H1 (cell line): ENCODE results near the gene SDSL. TPM values are rescaled to one million over a fixed set of nuclear protein-coding genes. Genes with fewer than 3 reads are reported as not detected.

ENCODE experiments used
- CTCF ChIA-PET: fragments of 300-600 bp; sonication (Branson Sonifier 250); formaldehyde crosslinking; loops from one replicate; lab custom pipeline; 2021; ENCODE audit not compliant: partially characterized antibody; lab: Charles Lee
- POLR2A ChIA-PET: fragments of 300-600 bp; sonication (Branson Sonifier 250); formaldehyde crosslinking; loops from one replicate; lab custom pipeline; 2021; ENCODE audit warnings: inconsistent platforms; ENCODE audit not compliant: partially characterized antibody; lab: Charles Lee
- DNase-seq, 2 experiments: peaks; one replicate each; pipeline versions ENCODE4 v3.0.0 to v3.0.0-alpha.2; 2010 to 2022; ENCODE audit warnings: low spot score in 2 of 2, low read depth in 1 of 2, mixed read lengths in 1 of 2
- FAIRE-seq: peaks from 2 replicates; lab custom pipeline; 2011; peaks lifted over from hg19 to GRCh38; lab: Jason Lieb, UNC
- H2AFZ ChIP-seq: 2 replicates; pipeline ENCODE4 v1.8.1; 2012; ENCODE audit warnings: low read length, inconsistent platforms
- H2AK5ac ChIP-seq: 2 replicates; pipeline ENCODE4 v1.6.1; 2013; ENCODE audit warnings: low read depth, low read length
- H2BK120ac ChIP-seq: replicated peaks from 2 replicates; pipeline ENCODE3; 2013; ENCODE audit warnings: low read depth, low read length, inconsistent platforms
- H2BK12ac ChIP-seq: 2 replicates; pipeline ENCODE4 v1.6.1; 2013; ENCODE audit warnings: low read depth, low read length
- H2BK15ac ChIP-seq: 2 replicates; pipeline ENCODE4 v1.6.1; 2013; ENCODE audit warnings: low read length
- H2BK20ac ChIP-seq: 2 replicates; pipeline ENCODE4 v1.6.1; 2013; ENCODE audit warnings: low read length
- H2BK5ac ChIP-seq: 2 replicates; pipeline ENCODE4 v1.6.1; 2013; ENCODE audit warnings: low read depth, low read length
- H3K14ac ChIP-seq: 2 replicates; pipeline ENCODE4 v1.6.1; 2013; ENCODE audit warnings: inconsistent platforms; ENCODE audit not compliant: insufficient read length
- H3K18ac ChIP-seq: 2 replicates; pipeline ENCODE4 v1.6.1; 2013; ENCODE audit warnings: low read length; ENCODE audit errors: extremely low read depth
- H3K23ac ChIP-seq: 2 replicates; pipeline ENCODE4 v1.6.1; 2013; ENCODE audit warnings: inconsistent platforms; ENCODE audit not compliant: insufficient read length
- H3K23me2 ChIP-seq: 2 replicates; pipeline ENCODE4 v1.6.1; 2013; ENCODE audit warnings: low read depth, low read length
- H3K27ac ChIP-seq: 2 replicates; pipeline ENCODE4 v1.6.1; 2011; ENCODE audit warnings: low read depth, low read length, inconsistent platforms
- H3K27me3 ChIP-seq, 4 experiments: replicated peaks in 1 of 4; 1 replicate in 1 of 4; 2 replicates in 3 of 4; pipeline versions ENCODE4 v1.6.1 to v1.8.1; 2011 to 2013; ENCODE audit warnings: low read length in 3 of 4, mild to moderate bottlenecking in 3 of 4, inconsistent platforms in 2 of 4, mixed read lengths in 2 of 4, moderate library complexity in 1 of 4; ENCODE audit not compliant: control insufficient read depth in 3 of 4, insufficient read depth in 3 of 4; ENCODE audit errors: extremely low read depth in 1 of 4
- H3K36me3 ChIP-seq, 4 experiments: 2 replicates each; pipeline versions ENCODE4 v1.6.1 to v1.8.1; 2011 to 2013; ENCODE audit warnings: mild to moderate bottlenecking in 4 of 4, low read length in 3 of 4, moderate library complexity in 2 of 4, control low read depth in 1 of 4, inconsistent platforms in 1 of 4; ENCODE audit not compliant: insufficient read depth in 4 of 4, control insufficient read depth in 2 of 4
- H3K4ac ChIP-seq: replicated peaks from 2 replicates; pipeline ENCODE3; 2013; ENCODE audit warnings: low read length, low read depth, mixed read lengths, inconsistent platforms; ENCODE audit not compliant: insufficient read length
- H3K4me1 ChIP-seq, 4 experiments: replicated peaks in 1 of 4; 1 replicate in 1 of 4; 2 replicates in 3 of 4; pipeline versions ENCODE4 v1.6.1 to v1.8.1; 2011 to 2013; ENCODE audit warnings: low read length in 3 of 4, inconsistent platforms in 2 of 4, mixed read lengths in 1 of 4; ENCODE audit not compliant: insufficient read depth in 4 of 4, control insufficient read depth in 3 of 4
- H3K4me2 ChIP-seq, 2 experiments: 2 replicates each; pipeline versions ENCODE4 v1.6.1 to v1.8.1; 2011 to 2013; ENCODE audit warnings: low read depth in 2 of 2, low read length in 2 of 2, control low read depth in 1 of 2, inconsistent platforms in 1 of 2, mild to moderate bottlenecking in 1 of 2; ENCODE audit not compliant: insufficient read depth in 1 of 2
- H3K4me3 ChIP-seq, 4 experiments: fragments of 200-600, 300-600 bp in 1 of 4; sonication (generic), shearing (Covaris generic), sonication (Bioruptor Twin) in 1 of 4; 2 replicates each; pipeline versions ENCODE4 v1.5.1 to v1.8.1; 2011 to 2016; ENCODE audit warnings: low read length in 4 of 4, low read depth in 3 of 4, control low read depth in 2 of 4, inconsistent platforms in 2 of 4, mild to moderate bottlenecking in 2 of 4, mixed read lengths in 1 of 4, moderate library complexity in 1 of 4; ENCODE audit not compliant: insufficient read depth in 2 of 4; ENCODE audit errors: extremely low read depth in 1 of 4
- H3K56ac ChIP-seq: replicated peaks from 2 replicates; pipeline ENCODE3; 2013; ENCODE audit warnings: low read depth, mild to moderate bottlenecking, mixed read lengths, low read length, inconsistent platforms; ENCODE audit not compliant: insufficient read length
- H3K79me1 ChIP-seq: 2 replicates; pipeline ENCODE4 v1.6.1; 2013; ENCODE audit warnings: low read depth, low read length, control low read depth
- H3K79me2 ChIP-seq, 2 experiments: 2 replicates each; pipeline versions ENCODE4 v1.6.1 to v1.8.1; 2012 to 2013; ENCODE audit warnings: low read length in 2 of 2, mild to moderate bottlenecking in 2 of 2, inconsistent platforms in 1 of 2; ENCODE audit not compliant: insufficient read depth in 2 of 2, control insufficient read depth in 1 of 2
- H3K9ac ChIP-seq, 4 experiments: replicated peaks in 1 of 4; 1 replicate in 1 of 4; 2 replicates in 3 of 4; pipeline versions ENCODE4 v1.6.1 to v1.8.1; 2011 to 2013; ENCODE audit warnings: low read depth in 3 of 4, low read length in 3 of 4, control low read depth in 2 of 4, mild to moderate bottlenecking in 2 of 4, moderate library complexity in 2 of 4, inconsistent platforms in 1 of 4; ENCODE audit errors: extremely low read depth in 1 of 4
- H3K9me3 ChIP-seq, 2 experiments: 2 replicates each; pipeline versions ENCODE4 v1.6.1 to v1.8.1; 2012 to 2013; ENCODE audit warnings: mild to moderate bottlenecking in 2 of 2, moderate library complexity in 2 of 2, control low read depth in 1 of 2, inconsistent platforms in 1 of 2, low read depth in 1 of 2, low read length in 1 of 2, mixed read lengths in 1 of 2; ENCODE audit not compliant: insufficient read depth in 2 of 2
- H4K20me1 ChIP-seq, 2 experiments: replicated peaks in 1 of 2; 2 replicates each; pipeline versions ENCODE3 to v1.8.1; 2011 to 2013; ENCODE audit warnings: inconsistent platforms in 2 of 2, low read length in 2 of 2, mild to moderate bottlenecking in 1 of 2; ENCODE audit not compliant: insufficient read depth in 2 of 2, control insufficient read depth in 1 of 2
- H4K5ac ChIP-seq: 2 replicates; pipeline ENCODE4 v1.6.1; 2013; ENCODE audit warnings: low read length, low read depth, mixed read lengths, inconsistent platforms; ENCODE audit not compliant: insufficient read length
- H4K8ac ChIP-seq: 2 replicates; pipeline ENCODE4 v1.8.0; 2013; ENCODE audit warnings: mild to moderate bottlenecking, moderate library complexity, low read length, inconsistent platforms; ENCODE audit not compliant: insufficient read depth; ENCODE audit errors: extremely low read depth
- H4K91ac ChIP-seq: replicated peaks from 2 replicates; pipeline ENCODE3; 2013; ENCODE audit warnings: low read length, mixed read lengths, inconsistent platforms; ENCODE audit not compliant: insufficient read length
- HDAC6 ChIP-seq: IDR thresholded peaks from one replicate; pipeline ENCODE4 v1.7.1; 2012; ENCODE audit warnings: low read depth, mild to moderate bottlenecking, inconsistent platforms, low read length, moderate library complexity
- JUN ChIP-seq: IDR thresholded peaks from 2 replicates; pipeline ENCODE4 v1.6.1; 2011; ENCODE audit warnings: low read depth, mild to moderate bottlenecking, improper control_type of control experiment, low read length
- KDM1A ChIP-seq: fragments of 200-600, 300-600 bp; sonication (generic); IDR thresholded peaks from 2 replicates; pipeline ENCODE4 v1.7.1; 2016; ENCODE audit warnings: mild to moderate bottlenecking, low read length, borderline replicate concordance
- NANOG ChIP-seq: IDR thresholded peaks from 2 replicates; pipeline ENCODE4 v1.6.1; 2011; ENCODE audit warnings: low read length, low read depth, mild to moderate bottlenecking, inconsistent platforms; ENCODE audit not compliant: insufficient read depth, poor library complexity, severe bottlenecking
- NRF1 ChIP-seq: IDR thresholded peaks from 2 replicates; pipeline ENCODE4 v1.6.1; 2011; ENCODE audit warnings: mild to moderate bottlenecking, low read depth, low read length, improper control_type of control experiment
- RAD21 ChIP-seq, 2 experiments: IDR thresholded peaks in 1 of 2; conservative IDR thresholded peaks in 1 of 2; 2 replicates each; pipeline ENCODE4 v1.6.1; 2011; ENCODE audit warnings: low read depth in 2 of 2, low read length in 2 of 2, improper control_type of control experiment in 1 of 2, inconsistent platforms in 1 of 2, mild to moderate bottlenecking in 1 of 2, moderate library complexity in 1 of 2
- RFX5 ChIP-seq: IDR thresholded peaks from 2 replicates; pipeline ENCODE4 v1.6.1; 2011; ENCODE audit warnings: low read depth, low read length, improper control_type of control experiment, borderline replicate concordance
- RNF2 ChIP-seq: fragments of 200-900, 300-1000 bp; sonication (generic); IDR thresholded peaks from 2 replicates; pipeline ENCODE4 v1.7.1; 2016; ENCODE audit warnings: borderline replicate concordance, low read depth, mild to moderate bottlenecking, antibody characterized with exemption, low read length; ENCODE audit not compliant: poor library complexity, severe bottlenecking; ENCODE audit errors: missing control alignments
- SAP30 ChIP-seq: fragments of 300-600 bp; sonication (generic); IDR thresholded peaks from 2 replicates; pipeline ENCODE4 v1.7.1; 2012; ENCODE audit warnings: low read length, moderate library complexity, mild to moderate bottlenecking, inconsistent platforms; ENCODE audit not compliant: insufficient read depth, insufficient replicate concordance
- WGBS, 2 experiments: shearing (Covaris generic) in 1 of 2; methylation state at CpG; one replicate each; pipeline versions ENCODE4 v1.1.6 to v1.1.7; 2013 to 2015; ENCODE audit warnings: low lambda C conversion rate in 2 of 2, mixed read lengths in 2 of 2, inconsistent platforms in 1 of 2, low coverage in 1 of 2, missing lambda C conversion rate in 1 of 2; ENCODE audit not compliant: insufficient replicate concordance in 2 of 2, insufficient coverage in 1 of 2, insufficient read length in 1 of 2; ENCODE audit errors: extremely low coverage in 1 of 2, missing lambda C conversion rate in 1 of 2; 5-methylcytosine and 5-hydroxymethylcytosine counted together
- polyA plus RNA-seq, 7 experiments: library from polyadenylated mRNA; depleted of rRNA in 3 of 7; stranded (reverse) in 5 of 7; unstranded in 2 of 7; fragments of >200 nt in 5 of 7; fragments of 200-250 nt in 2 of 7; gene quantifications; 1 replicate in 5 of 7; 2 replicates in 1 of 7; 4 replicates in 1 of 7; pipeline versions ENCODE4 v1.2.1 to v1.2.3, GENCODE V29; 2011 to 2013; ENCODE audit warnings: missing spikeins in 2 of 7, mixed read lengths in 2 of 7
- total RNA-seq: library from RNA; stranded (reverse); fragmentation: NEBNext Ultra II Directional; extraction: Animal tissue kit (Norgen Biotek cat#: 25700); gene quantifications from 2 replicates; pipeline ENCODE4 v1.2.1, GENCODE V29; 2021
- TF ChIP-seq, protein P1 (sequence below): IDR thresholded peaks from 2 replicates; pipeline ENCODE4 v1.6.1; 2012; ENCODE audit warnings: inconsistent platforms
- TF ChIP-seq, protein P2 (sequence below): IDR thresholded peaks from 2 replicates; pipeline ENCODE4 v1.6.1; 2012; ENCODE audit warnings: inconsistent platforms

SDSL gene
- total and polyA plus RNA-seq, 2 of the 8 experiments (the other 6 are each of a cell fraction or from before 2014, with no cell fraction given): 0.69 to 1.3 TPM

GRCh38 chr12:113408756-113409298 is 13.4 kb upstream of the SDSL start:
- CTCF ChIA-PET: interaction anchor here (0.6 to 8.8 kb wide), 3 partner anchors 16 to 214 kb away, joined by 3 to 53 read pairs (median 6); no protein-coding TSS in a partner anchor
- TF ChIP-seq, protein P1, sequence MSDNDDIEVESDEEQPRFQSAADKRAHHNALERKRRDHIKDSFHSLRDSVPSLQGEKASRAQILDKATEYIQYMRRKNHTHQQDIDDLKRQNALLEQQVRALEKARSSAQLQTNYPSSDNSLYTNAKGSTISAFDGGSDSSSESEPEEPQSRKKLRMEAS: no peak
- no peak for TF ChIP-seq NRF1
- TF ChIP-seq RAD21 (IDR thresholded peaks at IDR 0.05 in 1 of 2, conservative IDR thresholded peaks at IDR 0.05 in 1 of 2; ENCODE audit: low read depth in 2 of 2, low read length in 2 of 2): no peak
- TF ChIP-seq SAP30: no peak
- TF ChIP-seq, protein P2, sequence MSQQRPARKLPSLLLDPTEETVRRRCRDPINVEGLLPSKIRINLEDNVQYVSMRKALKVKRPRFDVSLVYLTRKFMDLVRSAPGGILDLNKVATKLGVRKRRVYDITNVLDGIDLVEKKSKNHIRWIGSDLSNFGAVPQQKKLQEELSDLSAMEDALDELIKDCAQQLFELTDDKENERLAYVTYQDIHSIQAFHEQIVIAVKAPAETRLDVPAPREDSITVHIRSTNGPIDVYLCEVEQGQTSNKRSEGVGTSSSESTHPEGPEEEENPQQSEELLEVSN: no peak
- no peak for TF ChIP-seq RNF2
- no peak for TF ChIP-seq KDM1A
- no peak for TF ChIP-seq RFX5
- TF ChIP-seq HDAC6: no peak
- no peak for TF ChIP-seq NANOG
- no peak for TF ChIP-seq JUN

More at GRCh38 chr12:113408756-113409298, 13.4 kb upstream of the SDSL start:
- no peak overlapping the region for H3K18ac ChIP-seq
- H2BK20ac ChIP-seq: no peak overlapping the region
- no peak overlapping the region for H4K8ac ChIP-seq
- no peak overlapping the region for H3K9ac ChIP-seq
- H2AK5ac ChIP-seq: no peak overlapping the region
- H3K4me2 ChIP-seq: no peak overlapping the region
- H2AFZ ChIP-seq: no peak overlapping the region
- H3K4ac ChIP-seq: no peak overlapping the region
- H3K79me1 ChIP-seq: no peaks in the 10 kb centered on the region
- no peaks in the 10 kb centered on the region for H3K27me3 ChIP-seq
- H3K23me2 ChIP-seq: no peaks in the 10 kb centered on the region; the same call in 1 of the 2 replicates
- no peak overlapping the region for H2BK120ac ChIP-seq
- no peak overlapping the region for H2BK12ac ChIP-seq
- no peaks in the 10 kb centered on the region for H3K36me3 ChIP-seq
- H2BK5ac ChIP-seq: no peak overlapping the region
- H3K23ac ChIP-seq: no peak overlapping the region
- H3K4me3 ChIP-seq: no peak overlapping the region
- H3K9me3 ChIP-seq: no peaks in the 10 kb centered on the region
- no peaks in the 10 kb centered on the region for H4K20me1 ChIP-seq
- WGBS, 2 experiments: 93% methylated on average over 11 of the region's 11 CpGs; no CpG with 5 or more reads in 1 of the 2 experiments
- DNase-seq: no peak
- no peak overlapping the region for H3K14ac ChIP-seq
- no peak overlapping the region for H3K56ac ChIP-seq
- H3K4me1 ChIP-seq: peaks cover 0 to 5% (median 3%) of the 10 kb centered on the region in 4 experiments; a peak in 3 of 7 replicates
- POLR2A ChIA-PET: interaction anchor here (0.6 to 1.0 kb wide), 2 partner anchors 17 to 45 kb away, joined by 3 read pairs; no protein-coding TSS in a partner anchor
- no peaks in the 10 kb centered on the region for H3K79me2 ChIP-seq
- FAIRE-seq: no peak
- H4K91ac ChIP-seq: no peak overlapping the region
- no peak overlapping the region for H2BK15ac ChIP-seq
- H4K5ac ChIP-seq: no peak overlapping the region
- H3K27ac ChIP-seq: no peak overlapping the region
